HAP-1 (cell line): Measurements from ENCODE around the gene EIF3D.
"Not testable (repeated sequence)": the region's sequence is repeated elsewhere in the genome, so short reads cannot be mapped to it uniquely, and the experiment has no call there.

Experiments used
- DNase-seq, 2 experiments: peaks; one replicate each; pipeline ENCODE4 v3.0.0-alpha.2; 2016 to 2020; ENCODE audit warnings: low spot score in 2 of 2
- H3K27me3 ChIP-seq: fragments of 250-450 bp; sonication (Bioruptor Pico); 2 replicates; pipeline ENCODE4 v1.5.1; 2020; ENCODE audit warnings: low read depth, mild to moderate bottlenecking, moderate library complexity
- H3K36me3 ChIP-seq: fragments of 250-450 bp; sonication (Bioruptor Pico); replicated peaks from 2 replicates; pipeline ENCODE4 v1.5.1; 2020; ENCODE audit warnings: mild to moderate bottlenecking
- H3K4me1 ChIP-seq: fragments of 250-450 bp; sonication (Bioruptor Pico); 2 replicates; pipeline ENCODE4 v1.5.1; 2020; ENCODE audit warnings: mild to moderate bottlenecking
- H3K4me3 ChIP-seq: fragments of 250-450 bp; sonication (Bioruptor Pico); 2 replicates; pipeline ENCODE4 v1.5.1; 2020; ENCODE audit warnings: mild to moderate bottlenecking, moderate library complexity
- H3K9me3 ChIP-seq: fragments of 250-450 bp; sonication (Bioruptor Pico); 2 replicates; pipeline ENCODE4 v1.5.1; 2020; ENCODE audit warnings: mild to moderate bottlenecking, moderate library complexity
- in situ Hi-C: fragments of 300-500 bp; cut with MboI; formaldehyde crosslinking; loops from 3 replicates; pipeline ENCODE4 v1.14.3; 2020; ENCODE audit warnings: low sequenced_read_pairs, inconsistent platforms, mixed read lengths

The EIF3D gene

DNA sequence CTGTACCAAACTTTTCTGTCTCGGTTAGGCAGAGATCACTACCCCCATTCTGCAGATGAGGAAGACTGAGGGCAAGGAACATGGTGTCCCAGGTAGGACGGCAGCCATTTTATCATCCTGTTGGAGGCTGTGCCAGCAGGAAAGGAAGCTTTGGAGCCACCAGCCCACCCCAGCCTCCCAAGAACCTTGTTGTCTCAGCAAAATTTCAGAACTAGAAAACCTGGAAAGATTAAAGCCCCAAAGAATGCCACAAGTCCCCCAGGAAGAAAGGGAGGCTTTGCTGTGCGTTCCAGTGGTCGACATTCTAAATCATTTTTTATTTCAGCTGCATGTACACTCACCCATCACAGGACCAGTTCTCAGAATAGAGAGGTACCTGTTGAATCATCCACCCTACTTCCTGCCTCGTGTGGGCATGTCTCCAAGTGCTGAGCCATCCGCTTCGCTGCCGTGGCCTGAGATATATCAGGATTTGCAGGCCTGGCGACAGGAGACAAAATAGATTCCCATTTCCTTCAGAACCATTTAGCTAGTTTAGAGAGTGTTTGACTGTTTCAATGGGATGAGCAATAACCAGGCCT, 13.0 kb upstream of the EIF3D start:
- DNase-seq: no peak
- no peak overlapping the region for H3K4me3 ChIP-seq
- in situ Hi-C loops: no loop called here
- no peaks in the 10 kb centered on the region for H3K36me3 ChIP-seq
- no peaks in the 10 kb centered on the region for H3K27me3 ChIP-seq
- H3K9me3 ChIP-seq: no peaks in the 10 kb centered on the region
- H3K4me1 ChIP-seq: peaks cover 4% of the 10 kb centered on the region

DNA sequence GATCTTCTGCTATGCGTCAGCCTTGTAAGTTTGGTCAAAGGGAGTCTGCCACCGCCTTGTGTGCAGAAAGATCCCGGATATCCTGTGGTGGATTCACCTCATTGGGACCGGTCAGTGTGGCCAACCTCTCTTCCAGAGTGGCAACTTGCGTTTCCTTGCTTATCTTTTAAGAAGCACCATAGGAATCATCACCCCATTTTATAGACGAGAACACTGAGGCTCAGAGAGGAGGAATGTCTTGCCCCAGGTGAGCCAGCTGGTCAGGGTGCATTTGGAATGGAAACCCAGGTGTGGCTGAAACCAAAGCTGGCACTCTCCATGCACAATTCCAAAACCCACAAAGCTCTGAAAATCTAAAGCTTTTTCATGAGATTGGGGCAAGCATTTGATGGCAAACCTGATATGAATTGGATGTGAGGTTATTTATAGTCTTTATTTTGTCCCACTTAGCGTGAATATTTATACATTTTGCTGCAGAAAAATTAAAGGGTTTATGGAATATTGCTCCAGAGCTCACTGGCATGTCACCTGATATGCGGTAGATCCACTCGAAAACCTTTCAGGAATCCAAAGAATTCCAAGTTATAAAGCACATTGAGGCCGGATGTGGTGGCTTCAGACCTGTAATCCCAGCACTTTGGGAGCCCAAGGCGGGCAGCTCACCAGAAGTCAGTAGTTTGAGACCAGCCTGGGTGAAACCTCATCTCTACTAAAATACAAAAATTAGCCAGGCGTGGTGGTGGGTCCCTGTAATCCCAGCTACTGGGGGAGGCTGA, 12.1 kb upstream of the EIF3D start:
- no peaks in the 10 kb centered on the region for H3K36me3 ChIP-seq
- no peak overlapping the region for H3K4me3 ChIP-seq
- peaks cover 3% of the 10 kb centered on the region for H3K4me1 ChIP-seq
- no peak for DNase-seq
- H3K9me3 ChIP-seq: no peaks in the 10 kb centered on the region
- in situ Hi-C loops: no loop called here
- no peaks in the 10 kb centered on the region for H3K27me3 ChIP-seq

DNA sequence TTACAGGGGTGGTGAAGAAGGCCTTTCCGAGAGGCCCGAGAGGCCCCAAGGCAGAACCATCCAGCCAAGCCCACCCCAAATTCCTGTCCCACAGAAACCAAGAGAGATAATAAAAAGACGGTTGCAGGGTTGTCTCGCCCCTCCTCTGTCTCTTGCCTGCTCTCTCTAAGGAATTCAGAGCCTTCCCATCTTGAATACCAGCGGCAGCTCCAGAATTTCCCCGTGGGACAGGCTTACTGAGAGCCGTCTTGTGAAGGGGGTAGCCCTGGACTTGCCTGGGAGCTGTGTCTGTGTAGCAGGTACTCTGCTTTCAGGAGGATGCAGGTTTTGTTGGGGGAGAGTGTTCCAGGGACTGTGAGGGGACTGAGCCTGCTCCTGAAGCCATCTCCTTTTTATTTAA, 9.6 kb upstream of the EIF3D start:
- in situ Hi-C loops: no loop called here
- Histone ChIP-seq H3K27me3 (no peaks in the 10 kb centered on the region), H3K9me3 (no peaks in the 10 kb centered on the region), H3K4me1 (no peaks in the 10 kb centered on the region), H3K4me3 (no peak overlapping the region), H3K36me3 (no peaks in the 10 kb centered on the region)
- DNase-seq: no peak

DNA sequence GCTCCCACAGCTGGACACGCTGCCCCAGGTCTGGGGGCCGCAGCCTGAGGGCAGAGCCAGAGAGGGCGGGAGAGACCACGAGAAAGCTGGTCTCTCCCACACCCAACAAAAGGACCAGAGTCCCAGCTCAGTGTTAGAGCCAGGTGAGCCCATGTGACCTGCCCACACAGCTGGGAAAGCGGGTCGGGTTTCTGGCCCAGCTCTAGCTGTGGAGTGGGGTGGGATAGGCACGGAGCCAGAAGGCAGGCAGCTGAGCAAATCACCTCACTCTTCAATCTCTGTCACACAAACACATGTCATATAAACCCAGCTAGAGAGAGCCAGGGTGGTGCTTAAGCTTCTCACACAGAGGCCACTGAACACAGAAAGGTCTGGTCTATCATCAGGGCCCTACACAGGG, 7.8 kb upstream of the EIF3D start:
- H3K36me3 ChIP-seq: no peaks in the 10 kb centered on the region
- no peaks in the 10 kb centered on the region for H3K27me3 ChIP-seq
- no peaks in the 10 kb centered on the region for H3K4me1 ChIP-seq
- no peak overlapping the region for H3K4me3 ChIP-seq
- no peaks in the 10 kb centered on the region for H3K9me3 ChIP-seq
- DNase-seq: no peak
- in situ Hi-C loops: no loop called here

DNA sequence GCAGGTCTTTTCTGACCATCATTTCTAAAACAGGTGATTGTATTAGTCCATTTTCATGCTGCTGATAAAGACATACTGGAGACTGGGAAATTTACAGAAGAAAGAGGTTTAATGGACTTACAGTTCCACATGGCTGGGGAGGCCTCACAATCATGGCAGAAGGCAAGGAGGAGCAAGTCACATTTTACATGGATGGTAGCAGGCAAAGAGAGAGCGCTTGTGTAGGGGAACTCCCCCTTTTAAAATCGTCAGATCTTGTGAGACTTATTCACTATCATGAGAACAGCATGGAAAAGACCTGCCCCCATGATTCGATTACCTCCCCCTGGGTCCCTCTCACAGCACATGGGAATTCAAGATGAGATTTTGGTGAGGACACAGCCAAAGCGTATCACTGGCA, 4.4 kb upstream of the EIF3D start:
- H3K27me3 ChIP-seq, H3K4me1 ChIP-seq, DNase-seq, H3K9me3 ChIP-seq, H3K4me3 ChIP-seq, in situ Hi-C loops, H3K36me3 ChIP-seq: not testable (repeated sequence)

DNA sequence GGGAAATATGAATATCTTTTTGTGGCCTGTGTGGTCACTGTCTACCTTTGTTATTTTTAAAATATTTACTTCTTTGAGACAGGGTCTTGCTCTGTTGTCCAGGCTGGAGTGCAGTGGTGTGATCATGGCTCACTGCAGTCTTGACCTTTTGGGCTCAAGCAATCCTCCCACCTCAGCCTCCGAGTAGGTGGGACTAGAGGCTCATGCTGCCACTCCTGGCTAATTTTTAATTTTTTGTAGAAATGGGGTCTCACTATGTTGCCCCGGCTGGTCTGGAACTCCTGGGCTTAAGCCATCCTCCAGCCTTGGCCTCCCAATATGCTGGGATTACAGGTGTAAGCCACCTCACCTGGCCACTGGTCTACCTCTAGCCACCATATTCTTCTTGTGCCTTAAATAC, 3.5 kb upstream of the EIF3D start:
- H3K9me3 ChIP-seq: no peaks in the 10 kb centered on the region
- DNase-seq: no peak
- no peaks in the 10 kb centered on the region for H3K27me3 ChIP-seq
- no peak overlapping the region for H3K4me3 ChIP-seq
- H3K36me3 ChIP-seq: peaks cover 10% of the 10 kb centered on the region
- H3K4me1 ChIP-seq: peaks cover 10% of the 10 kb centered on the region; the same call in 1 of the 2 replicates
- in situ Hi-C loops: no loop called here

DNA sequence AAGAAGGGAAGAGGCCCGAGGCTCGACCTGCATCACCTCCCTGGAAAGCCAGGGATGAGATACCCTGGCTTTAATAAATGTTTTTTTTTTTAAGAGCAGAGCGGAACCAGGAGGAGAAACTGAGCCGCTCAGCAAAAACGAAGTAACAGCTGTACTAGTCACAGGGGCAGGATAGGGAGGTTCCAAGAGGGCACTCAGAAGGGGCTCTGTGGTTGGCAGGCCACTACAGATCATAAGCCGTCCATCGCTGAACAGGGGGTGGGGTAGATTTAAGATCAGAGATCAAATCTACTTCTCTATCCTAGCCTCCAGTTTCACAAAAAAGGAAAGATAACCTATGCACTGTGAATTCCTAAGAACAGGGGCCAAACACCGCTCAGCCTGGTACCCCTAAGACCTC, 625 bp downstream of the EIF3D start:
- H3K9me3 ChIP-seq: no peaks in the 10 kb centered on the region
- H3K36me3 ChIP-seq: peaks cover 50% of the 10 kb centered on the region
- peaks cover 13% of the 10 kb centered on the region; the same call in 1 of the 2 replicates for H3K4me1 ChIP-seq
- in situ Hi-C loops: no loop called here
- DNase-seq: peak; percentile 5 to 31
- H3K4me3 ChIP-seq: peak overlapping the region; percentile 87
- no peaks in the 10 kb centered on the region for H3K27me3 ChIP-seq

DNA sequence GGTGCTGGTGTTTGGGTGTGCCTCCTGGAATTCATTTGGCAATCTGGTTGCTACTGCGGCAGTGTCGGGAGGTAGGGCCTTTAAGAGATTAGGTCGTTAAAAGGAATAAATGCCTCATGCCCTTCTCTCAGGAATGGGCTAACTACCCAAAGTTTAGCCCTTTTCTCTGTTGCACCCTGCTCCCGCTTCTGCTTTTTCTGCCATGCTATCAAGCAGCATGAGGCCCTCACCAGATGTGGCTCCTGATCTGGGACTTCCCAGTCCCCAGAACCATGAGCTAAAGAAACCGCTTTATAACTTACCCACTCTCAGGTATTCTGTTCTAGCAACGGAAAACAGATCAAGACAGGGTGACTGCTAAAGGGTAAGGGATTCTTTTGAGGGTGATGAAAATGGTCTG, 6.3 kb downstream of the EIF3D start:
- Histone ChIP-seq H3K36me3 (peaks cover 97% of the 10 kb centered on the region), H3K4me1 (peaks cover 5% of the 10 kb centered on the region; the same call in 1 of the 2 replicates), H3K4me3 (no peak overlapping the region), H3K9me3 (no peaks in the 10 kb centered on the region), H3K27me3 (no peaks in the 10 kb centered on the region)
- in situ Hi-C loops: loop anchor here (25.0 kb wide), 2 partner anchors 1365 to 1965 kb away; no protein-coding TSS in a partner anchor
- DNase-seq: no peak

DNA sequence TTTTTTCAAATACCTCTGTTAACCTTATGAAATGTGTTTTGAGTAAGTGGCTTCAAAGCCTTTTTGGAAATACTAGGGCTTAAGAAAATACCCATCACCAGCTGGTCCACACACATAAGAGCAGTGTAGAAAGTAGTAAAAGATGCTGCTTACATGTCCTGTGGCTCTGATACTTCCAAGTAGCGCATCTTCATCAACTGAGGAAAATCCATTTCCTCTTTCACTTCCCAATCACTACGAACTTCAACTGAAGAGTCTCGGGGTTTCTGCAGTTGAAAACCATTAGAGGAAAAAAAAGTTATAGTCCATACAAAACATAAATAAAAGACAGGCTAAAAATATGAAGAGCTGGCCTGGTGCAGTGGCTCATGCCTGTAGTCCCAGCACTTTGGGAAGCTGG, 8.5 kb downstream of the EIF3D start:
- H3K4me3 ChIP-seq: no peak overlapping the region
- no peaks in the 10 kb centered on the region for H3K9me3 ChIP-seq
- H3K27me3 ChIP-seq: no peaks in the 10 kb centered on the region
- DNase-seq: no peak
- H3K36me3 ChIP-seq: peaks cover 96% of the 10 kb centered on the region
- H3K4me1 ChIP-seq: no peaks in the 10 kb centered on the region
- in situ Hi-C loops: loop anchor here (25.0 kb wide), 2 partner anchors 1367 to 1967 kb away; no protein-coding TSS in a partner anchor

DNA sequence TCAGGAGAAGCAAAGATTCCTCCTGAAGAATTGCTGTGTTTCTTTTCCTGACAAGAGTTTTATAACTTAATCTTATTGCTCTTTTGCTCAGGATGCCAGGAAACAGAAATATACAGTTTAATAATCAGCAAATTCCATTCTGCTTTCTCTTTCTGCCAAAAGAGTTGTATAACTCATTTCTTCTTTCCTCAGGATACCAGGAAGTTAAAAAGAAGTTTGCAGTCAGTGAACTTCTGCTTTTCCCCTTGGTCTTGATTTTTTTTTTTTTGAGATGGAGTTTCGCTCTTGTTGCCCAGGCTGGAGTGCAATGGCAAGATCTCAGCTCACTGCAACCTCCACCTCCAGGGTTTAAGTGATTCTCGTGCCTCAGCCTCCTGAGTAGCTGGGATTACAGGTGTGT, 9.1 kb downstream of the EIF3D start:
- H3K4me1 ChIP-seq, H3K9me3 ChIP-seq, H3K27me3 ChIP-seq, DNase-seq, H3K4me3 ChIP-seq: not testable (repeated sequence)
- peaks cover 96% of the 10 kb centered on the region for H3K36me3 ChIP-seq
- in situ Hi-C loops: loop anchor here (25.0 kb wide), 2 partner anchors 1367 to 1967 kb away; no protein-coding TSS in a partner anchor

DNA sequence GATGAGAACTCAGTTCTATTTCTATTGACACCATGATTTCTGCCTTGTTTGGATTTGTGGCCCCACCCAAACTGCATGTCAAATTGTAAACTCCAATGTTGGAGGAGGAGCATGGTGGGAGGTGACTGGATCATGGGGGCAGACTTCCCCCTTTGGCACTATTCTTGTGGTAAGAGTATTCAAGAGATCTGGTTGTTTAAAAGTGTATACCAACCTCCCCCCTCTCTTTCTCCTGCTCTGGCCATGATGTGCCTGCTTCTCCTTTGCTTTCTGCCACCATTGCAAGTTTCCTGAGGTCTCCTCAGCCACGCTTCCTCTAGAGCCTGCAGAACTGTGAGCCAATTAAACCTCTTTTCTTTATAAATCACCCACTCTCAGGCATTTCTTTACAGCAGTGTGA, 14.2 kb downstream of the EIF3D start:
- no peak for DNase-seq
- no peaks in the 10 kb centered on the region for H3K4me1 ChIP-seq
- no peaks in the 10 kb centered on the region for H3K27me3 ChIP-seq
- in situ Hi-C loops: loop anchor here (25.0 kb wide), 2 partner anchors 1373 to 1973 kb away; no protein-coding TSS in a partner anchor
- peaks cover 91% of the 10 kb centered on the region for H3K36me3 ChIP-seq
- no peak overlapping the region for H3K4me3 ChIP-seq
- H3K9me3 ChIP-seq: no peaks in the 10 kb centered on the region

DNA sequence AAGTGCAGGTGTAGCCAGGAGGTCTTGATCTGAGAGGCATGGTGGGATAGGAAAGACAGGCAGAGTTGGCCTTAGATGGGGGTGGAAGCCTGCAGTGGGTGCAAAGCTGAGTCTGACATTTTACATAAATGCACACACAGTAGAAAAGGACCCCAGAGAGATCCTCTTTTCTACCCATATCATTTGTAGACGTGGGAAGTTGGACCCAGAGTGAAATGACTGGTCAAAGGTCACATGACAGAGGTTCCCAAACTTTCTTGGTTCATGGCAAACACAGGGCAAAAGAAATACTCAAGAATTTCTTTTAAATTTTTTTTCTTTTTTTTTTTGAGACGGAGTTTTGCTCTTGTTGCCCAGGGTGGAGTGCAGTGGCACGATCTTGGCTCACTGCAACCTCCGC, 16.0 kb downstream of the EIF3D start:
- H3K4me1 ChIP-seq: no peaks in the 10 kb centered on the region
- H3K9me3 ChIP-seq: no peaks in the 10 kb centered on the region
- H3K36me3 ChIP-seq: peaks cover 77% of the 10 kb centered on the region
- DNase-seq: no peak
- H3K4me3 ChIP-seq: no peak overlapping the region
- in situ Hi-C loops: loop anchor here (25.0 kb wide), 2 partner anchors 1374 to 1974 kb away; no protein-coding TSS in a partner anchor
- no peaks in the 10 kb centered on the region for H3K27me3 ChIP-seq

DNA sequence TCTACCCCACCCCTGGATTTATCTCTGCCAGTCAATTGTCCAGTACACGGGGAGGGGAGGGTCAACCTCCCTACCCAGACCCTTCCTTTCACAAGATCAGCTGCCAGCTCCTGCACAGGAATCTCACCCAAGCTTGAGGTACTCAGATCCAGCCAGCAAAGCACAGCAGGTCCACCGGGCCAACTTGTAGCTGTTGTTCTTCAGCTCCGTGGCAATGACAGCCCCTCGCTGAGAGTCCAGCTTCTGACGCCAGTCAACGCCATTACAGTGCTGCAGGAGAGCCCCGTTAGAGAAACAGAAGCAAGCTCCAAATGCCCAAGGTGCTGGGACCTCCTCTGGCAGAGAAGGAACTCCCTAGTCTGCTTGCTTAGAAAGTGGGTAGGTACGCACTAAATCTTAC, 16.6 kb downstream of the EIF3D start:
- Histone ChIP-seq H3K27me3 (no peaks in the 10 kb centered on the region), H3K4me1 (peaks cover 2% of the 10 kb centered on the region), H3K9me3 (no peaks in the 10 kb centered on the region), H3K4me3 (no peak overlapping the region), H3K36me3 (peaks cover 70% of the 10 kb centered on the region)
- DNase-seq: no peak
- in situ Hi-C loops: loop anchor here (25.0 kb wide), 2 partner anchors 1375 to 1975 kb away; no protein-coding TSS in a partner anchor
